GM12873 (cell line): ENCODE data around the gene POFUT2.

ENCODE experiments used
- TF ChIP-seq, protein P1 (sequence below): IDR thresholded peaks from 2 replicates; pipeline ENCODE4 v1.5.1; 2012; ENCODE audit warnings: low read depth, mild to moderate bottlenecking, moderate library complexity, low read length, control low read depth; ENCODE audit not compliant: insufficient read depth; ENCODE audit errors: missing control alignments

Gene POFUT2

DNA sequence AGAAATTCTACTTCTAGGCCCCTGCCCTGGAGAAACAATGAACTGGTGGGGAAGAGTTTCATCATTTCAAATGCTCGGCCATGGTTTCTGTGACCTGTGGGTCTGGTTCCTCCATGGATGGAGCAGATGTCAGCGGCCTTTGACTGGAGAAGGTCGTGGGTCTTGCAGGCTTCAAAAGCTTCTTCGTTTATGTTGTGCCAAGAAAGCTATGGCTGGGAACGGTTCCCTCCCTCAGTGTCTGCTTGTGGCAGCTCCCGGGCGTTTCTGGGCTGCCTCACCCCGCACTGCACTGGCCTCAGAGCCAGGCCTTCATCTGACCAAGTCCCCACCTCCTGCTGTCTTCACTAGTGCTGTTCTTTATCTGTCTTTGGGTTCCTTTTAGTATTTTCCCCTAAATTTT is 46.4 kb upstream of the POFUT2 start:
- TF ChIP-seq, protein P1, sequence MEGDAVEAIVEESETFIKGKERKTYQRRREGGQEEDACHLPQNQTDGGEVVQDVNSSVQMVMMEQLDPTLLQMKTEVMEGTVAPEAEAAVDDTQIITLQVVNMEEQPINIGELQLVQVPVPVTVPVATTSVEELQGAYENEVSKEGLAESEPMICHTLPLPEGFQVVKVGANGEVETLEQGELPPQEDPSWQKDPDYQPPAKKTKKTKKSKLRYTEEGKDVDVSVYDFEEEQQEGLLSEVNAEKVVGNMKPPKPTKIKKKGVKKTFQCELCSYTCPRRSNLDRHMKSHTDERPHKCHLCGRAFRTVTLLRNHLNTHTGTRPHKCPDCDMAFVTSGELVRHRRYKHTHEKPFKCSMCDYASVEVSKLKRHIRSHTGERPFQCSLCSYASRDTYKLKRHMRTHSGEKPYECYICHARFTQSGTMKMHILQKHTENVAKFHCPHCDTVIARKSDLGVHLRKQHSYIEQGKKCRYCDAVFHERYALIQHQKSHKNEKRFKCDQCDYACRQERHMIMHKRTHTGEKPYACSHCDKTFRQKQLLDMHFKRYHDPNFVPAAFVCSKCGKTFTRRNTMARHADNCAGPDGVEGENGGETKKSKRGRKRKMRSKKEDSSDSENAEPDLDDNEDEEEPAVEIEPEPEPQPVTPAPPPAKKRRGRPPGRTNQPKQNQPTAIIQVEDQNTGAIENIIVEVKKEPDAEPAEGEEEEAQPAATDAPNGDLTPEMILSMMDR: no peak

DNA sequence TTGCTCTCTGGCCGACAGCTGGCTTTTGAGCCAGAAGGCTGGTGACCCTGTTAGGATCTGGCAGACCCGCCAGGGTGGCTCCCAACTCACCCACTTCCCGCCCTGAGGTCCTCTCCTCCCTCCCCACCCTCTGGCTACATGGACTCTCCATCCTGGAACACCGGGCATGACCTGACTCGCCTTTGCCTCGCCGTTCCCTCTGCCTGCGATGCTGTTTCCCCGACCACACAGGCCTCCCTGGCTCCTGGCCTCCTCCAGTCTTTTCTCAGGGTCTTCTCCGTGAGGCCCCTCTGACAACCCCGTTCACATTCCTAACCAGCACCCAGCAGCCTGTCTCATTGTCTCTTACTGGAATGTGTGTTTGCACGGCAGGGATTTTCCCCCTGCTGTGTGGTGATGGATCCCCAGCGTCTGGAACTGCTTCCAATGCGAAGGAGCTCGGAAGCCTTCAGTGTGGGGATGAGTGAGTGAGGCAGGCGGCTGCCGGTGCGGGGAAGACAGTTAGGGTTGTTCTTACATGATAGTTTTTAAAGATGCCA is 46.0 kb upstream of the POFUT2 start:
- TF ChIP-seq, protein P1: no peak

DNA sequence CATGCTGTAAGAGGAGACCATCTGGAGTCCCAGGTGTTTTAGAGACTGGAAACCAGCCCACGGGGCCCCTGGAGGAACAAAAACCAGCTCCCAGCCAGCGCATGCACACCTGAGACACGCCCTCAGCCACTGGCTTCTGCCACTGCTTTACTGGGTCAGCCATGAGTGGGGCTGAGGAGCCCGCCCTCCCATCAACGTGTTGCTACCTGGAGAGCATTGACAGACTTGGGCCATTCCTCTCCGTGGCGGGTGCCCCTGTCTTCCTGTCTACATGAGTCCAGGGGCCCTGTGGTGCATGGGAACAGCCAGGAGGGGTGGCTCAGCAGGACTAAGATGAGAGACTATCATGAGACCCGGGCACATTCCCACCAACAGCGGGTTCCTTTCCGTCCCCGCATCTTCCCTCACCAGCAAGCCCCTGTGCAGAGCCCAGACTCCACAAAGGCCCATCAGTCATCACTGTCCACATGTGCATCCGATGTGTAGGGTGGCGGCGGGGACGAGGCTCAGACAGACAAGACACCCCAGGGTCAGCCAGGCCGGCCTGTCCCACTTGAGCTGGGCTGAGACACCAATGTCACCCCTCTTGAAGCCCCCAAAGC is 45.4 kb upstream of the POFUT2 start:
- TF ChIP-seq, protein P1: no peak

DNA sequence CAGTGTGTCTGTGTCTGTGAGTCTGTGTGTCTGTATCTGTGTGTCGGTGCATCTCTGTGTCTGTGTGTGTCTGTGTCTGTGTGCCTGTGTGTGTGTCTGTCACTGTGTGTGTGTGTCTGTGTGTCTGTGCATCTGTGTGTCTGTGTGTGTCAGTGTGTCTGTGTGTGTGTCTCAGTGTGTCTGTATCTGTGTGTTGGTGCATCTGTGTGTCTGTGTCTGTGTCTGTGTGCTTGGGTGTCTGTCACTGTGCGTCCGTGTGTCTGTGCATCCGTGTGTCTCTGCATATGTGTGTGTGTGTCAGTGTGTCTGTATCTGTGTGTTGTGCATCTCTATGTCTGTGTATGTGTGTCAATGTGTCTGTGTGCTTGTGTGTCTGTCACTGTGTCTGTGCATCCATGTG is 44.7 kb upstream of the POFUT2 start:
- TF ChIP-seq, protein P1: no peak

DNA sequence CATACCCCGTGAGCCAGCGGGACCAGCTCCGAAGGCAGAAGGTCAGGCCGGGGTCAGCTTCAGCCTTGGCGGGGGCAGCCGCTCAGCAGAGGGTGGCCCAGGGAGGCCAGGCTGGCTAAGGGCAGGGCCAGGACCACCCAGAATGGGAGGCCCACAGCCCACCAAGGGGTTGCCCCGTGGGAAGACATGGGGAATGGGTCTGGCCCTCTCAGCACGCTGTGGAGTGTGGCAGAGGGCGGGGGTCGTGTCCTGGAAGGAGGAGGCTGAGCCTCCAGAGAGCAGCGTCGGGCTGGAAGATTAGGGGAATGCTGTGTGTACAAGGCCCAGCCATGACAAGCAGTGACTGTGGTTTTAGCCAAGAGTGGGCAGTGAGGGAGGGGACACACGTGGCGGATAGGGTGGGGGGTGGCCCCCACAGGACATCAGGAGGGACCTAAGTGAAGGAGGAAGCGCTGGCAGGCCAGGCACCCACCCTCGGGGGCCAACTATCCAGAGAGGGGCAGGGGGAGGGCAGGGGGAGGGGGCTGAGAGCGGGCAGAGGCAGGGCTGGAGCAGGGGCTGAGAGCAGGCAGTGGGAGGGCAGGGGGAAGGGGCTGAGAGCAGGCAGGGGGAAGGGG is 43.9 kb upstream of the POFUT2 start:
- TF ChIP-seq, protein P1: no peak

DNA sequence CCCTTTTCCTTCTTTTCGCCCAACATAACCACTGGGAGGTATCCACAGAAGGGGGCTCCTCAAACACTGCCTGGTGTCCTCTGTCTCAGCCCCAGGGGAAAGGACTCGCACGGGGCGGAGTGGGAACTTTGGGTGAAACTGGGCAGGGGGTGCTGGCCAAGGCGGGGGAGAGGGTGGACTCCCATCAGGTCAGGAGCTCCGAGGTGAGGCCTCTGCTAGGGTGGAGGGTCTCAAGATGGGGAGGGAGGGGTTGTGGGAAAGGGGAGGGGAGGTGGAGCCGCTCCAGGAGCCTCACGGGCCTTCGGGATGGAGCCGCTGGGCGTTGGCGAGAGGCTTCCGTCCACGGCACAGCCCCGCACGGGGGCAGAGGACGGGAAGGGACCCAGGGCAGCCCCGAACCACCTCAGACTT is 43.2 kb upstream of the POFUT2 start:
- TF ChIP-seq, protein P1: no peak

DNA sequence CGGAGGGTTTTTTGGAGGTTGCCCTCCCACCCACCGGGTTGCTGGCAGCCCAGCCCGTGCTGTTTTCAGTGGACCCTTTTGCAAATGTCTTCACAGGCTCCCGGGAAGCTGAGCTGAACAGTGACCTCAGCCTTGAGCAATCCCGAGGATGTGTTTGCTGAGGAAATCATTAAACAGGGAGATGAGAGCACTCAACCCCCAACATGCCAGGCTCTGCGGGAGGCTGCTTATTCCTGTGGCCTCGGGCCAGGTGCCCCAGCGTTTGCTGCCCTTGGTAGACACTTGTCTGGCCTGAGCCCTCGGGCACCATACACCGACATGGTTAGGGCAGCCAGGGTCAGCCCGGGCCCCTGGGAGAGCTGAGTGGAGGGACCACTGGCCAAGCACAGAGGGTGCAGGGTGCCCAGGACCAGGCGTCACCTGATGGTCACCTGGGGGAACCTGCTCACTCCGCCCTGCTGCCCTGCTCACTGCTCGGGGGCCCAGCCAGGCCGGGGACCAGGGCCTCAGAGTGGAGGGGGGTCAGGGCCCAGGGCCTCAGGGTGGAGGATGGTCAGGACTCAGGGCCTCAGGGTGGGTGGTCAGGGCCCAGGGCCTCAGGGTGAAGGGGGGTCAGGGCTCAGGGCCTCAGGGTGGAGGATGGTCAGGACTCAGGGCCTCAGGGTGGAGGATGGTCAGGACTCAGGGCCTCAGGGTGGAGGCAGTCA is 42.5 kb upstream of the POFUT2 start:
- TF ChIP-seq, protein P1: no peak
